ENCODE data around the gene NCOR2. TPM values are rescaled to one million over a fixed set of nuclear protein-coding genes. Genes with fewer than 3 reads are reported as not detected.

NCOR2 gene
- total RNA-seq, 1 experiment from 2014 or later: 325 TPM

DNA sequence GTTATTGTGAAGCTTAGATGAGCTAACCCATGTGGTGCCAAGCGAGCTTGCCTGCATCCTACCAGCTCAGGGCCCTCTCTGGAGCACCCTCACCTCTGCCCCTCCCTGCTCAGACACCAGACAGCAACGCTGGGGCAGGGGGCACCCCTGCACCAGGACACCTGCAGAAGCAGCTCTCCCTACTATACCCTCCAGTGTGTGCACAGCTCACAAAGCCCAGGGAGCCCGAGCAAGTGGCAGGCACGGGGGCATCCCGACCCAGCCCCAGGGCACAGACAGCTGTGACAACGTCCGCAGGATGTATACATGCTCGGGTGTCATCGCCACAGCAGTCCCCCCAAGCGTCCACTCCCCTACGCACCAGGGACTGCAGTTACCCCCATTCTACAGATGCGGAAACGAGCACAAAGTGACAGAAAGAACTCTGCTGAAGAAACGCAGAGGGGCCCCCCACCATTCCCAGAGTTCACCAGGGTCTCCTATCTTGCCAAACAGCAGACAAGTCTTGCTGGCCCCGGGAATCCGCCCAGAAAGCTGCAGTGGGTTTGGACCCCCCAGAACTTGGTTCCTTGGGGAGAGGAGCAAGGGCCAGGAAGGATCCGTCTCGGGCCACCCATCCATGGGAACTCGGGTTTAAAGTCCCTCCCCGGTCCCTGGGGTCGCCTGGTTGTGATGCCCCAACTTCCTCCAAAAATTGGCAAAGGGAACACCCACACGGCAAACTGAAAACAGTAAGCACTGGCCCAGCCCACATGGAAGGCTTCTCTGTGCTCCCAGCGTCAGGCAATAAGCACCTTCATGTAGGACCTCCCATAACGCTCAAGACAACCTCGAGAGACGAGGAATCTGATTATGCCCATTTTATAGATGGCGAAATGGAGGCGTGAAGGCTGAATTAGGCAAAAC is 12.0 kb downstream of the NCOR2 start:
- intact Hi-C loops (cut with micrococcal nuclease; ENCODE audit: unreplicated experiment): no loop called here
- TF ChIP-seq, protein P1, sequence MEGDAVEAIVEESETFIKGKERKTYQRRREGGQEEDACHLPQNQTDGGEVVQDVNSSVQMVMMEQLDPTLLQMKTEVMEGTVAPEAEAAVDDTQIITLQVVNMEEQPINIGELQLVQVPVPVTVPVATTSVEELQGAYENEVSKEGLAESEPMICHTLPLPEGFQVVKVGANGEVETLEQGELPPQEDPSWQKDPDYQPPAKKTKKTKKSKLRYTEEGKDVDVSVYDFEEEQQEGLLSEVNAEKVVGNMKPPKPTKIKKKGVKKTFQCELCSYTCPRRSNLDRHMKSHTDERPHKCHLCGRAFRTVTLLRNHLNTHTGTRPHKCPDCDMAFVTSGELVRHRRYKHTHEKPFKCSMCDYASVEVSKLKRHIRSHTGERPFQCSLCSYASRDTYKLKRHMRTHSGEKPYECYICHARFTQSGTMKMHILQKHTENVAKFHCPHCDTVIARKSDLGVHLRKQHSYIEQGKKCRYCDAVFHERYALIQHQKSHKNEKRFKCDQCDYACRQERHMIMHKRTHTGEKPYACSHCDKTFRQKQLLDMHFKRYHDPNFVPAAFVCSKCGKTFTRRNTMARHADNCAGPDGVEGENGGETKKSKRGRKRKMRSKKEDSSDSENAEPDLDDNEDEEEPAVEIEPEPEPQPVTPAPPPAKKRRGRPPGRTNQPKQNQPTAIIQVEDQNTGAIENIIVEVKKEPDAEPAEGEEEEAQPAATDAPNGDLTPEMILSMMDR (IDR thresholded peaks at IDR 0.05; ENCODE audit: unreplicated experiment): no peak
- DNase-seq: no peak
- Mint-ChIP-seq H3K36me3 (ENCODE audit: insufficient read depth, unreplicated experiment) (peaks cover 28% of the 10 kb centered on the region), H3K27me3 (ENCODE audit: unreplicated experiment) (no peaks in the 10 kb centered on the region), H3K4me1 (ENCODE audit: low read depth, unreplicated experiment) (peaks cover 33% of the 10 kb centered on the region), H3K27ac (ENCODE audit: unreplicated experiment) (no peak overlapping the region), H3K4me3 (ENCODE audit: low read depth, unreplicated experiment) (no peak overlapping the region), H3K9me3 (ENCODE audit: low read depth, unreplicated experiment) (no peaks in the 10 kb centered on the region)
- BruUV-seq (replicated peaks): no TSS peak
- CTCF ChIA-PET: no interaction called here

- Mint-ChIP-seq H3K9me3 (ENCODE audit: low read depth, unreplicated experiment) (no peaks in the 10 kb centered on the region), H3K4me3 (ENCODE audit: low read depth, unreplicated experiment) (no peak overlapping the region), H3K27me3 (ENCODE audit: unreplicated experiment) (no peaks in the 10 kb centered on the region), H3K27ac (ENCODE audit: unreplicated experiment) (no peak overlapping the region), H3K4me1 (ENCODE audit: low read depth, unreplicated experiment) (peaks cover 34% of the 10 kb centered on the region), H3K36me3 (ENCODE audit: insufficient read depth, unreplicated experiment) (peaks cover 28% of the 10 kb centered on the region)
- intact Hi-C loops (cut with micrococcal nuclease; ENCODE audit: unreplicated experiment): no loop called here
- no peak for DNase-seq
- CTCF ChIA-PET: no interaction called here
- TF ChIP-seq, protein P1 (IDR thresholded peaks at IDR 0.05; ENCODE audit: unreplicated experiment): no peak
- no TSS peak for BruUV-seq (replicated peaks)
Observed at GRCh38 chr12:124554429-124555029, 12.9 kb downstream of the NCOR2 start.

DNA sequence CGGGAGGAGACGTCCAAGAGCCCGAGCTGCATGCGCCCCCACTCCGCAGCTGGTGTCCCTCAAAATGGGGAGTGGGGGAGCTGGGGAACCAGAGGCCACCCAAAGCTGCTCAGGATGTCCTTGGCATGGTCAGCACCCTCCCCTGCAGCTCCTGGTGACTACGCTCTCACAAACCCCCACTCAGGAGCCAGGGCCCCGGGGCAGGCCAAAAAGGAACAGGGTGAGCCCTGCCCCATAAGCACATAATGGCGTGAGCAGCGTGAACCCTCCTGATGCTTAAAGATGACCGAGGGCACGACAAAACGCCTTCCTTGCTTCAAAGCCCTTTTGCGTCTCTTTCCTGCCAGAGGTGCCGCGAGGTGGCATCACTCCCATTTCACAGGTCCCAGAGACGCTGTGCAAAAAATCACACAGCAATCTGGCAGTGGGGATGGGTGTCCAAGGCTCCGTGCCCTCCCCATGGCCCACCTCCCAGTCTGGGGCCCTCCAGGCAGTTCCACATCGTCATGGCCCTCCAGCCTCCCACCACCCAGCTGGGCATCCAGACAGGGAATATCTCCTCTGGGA is 13.5 kb downstream of the NCOR2 start:
- H3K4me1 Mint-ChIP-seq (ENCODE audit: low read depth, unreplicated experiment): peaks cover 31% of the 10 kb centered on the region
- CTCF ChIA-PET: no interaction called here

More for the DNA sequence above, 13.5 kb downstream of the NCOR2 start:
- Mint-ChIP-seq H3K27ac (ENCODE audit: unreplicated experiment) (no peak overlapping the region), H3K9me3 (ENCODE audit: low read depth, unreplicated experiment) (no peaks in the 10 kb centered on the region), H3K27me3 (ENCODE audit: unreplicated experiment) (no peaks in the 10 kb centered on the region), H3K4me3 (ENCODE audit: low read depth, unreplicated experiment) (no peak overlapping the region), H3K36me3 (ENCODE audit: insufficient read depth, unreplicated experiment) (peaks cover 28% of the 10 kb centered on the region)
- intact Hi-C loops (cut with micrococcal nuclease; ENCODE audit: unreplicated experiment): no loop called here
- no peak for DNase-seq
- TF ChIP-seq, protein P1 (IDR thresholded peaks at IDR 0.05; ENCODE audit: unreplicated experiment): no peak
- BruUV-seq (replicated peaks): no TSS peak

Measured in Calu3 (cell line).